Uterus (tissue), 2 donors: ENCODE data around the gene MTX3.

ENCODE experiments used
- CTCF ChIP-seq, 4 experiments: fragments of 200-600 bp in 2 of 4; fragments of 450-650 bp in 2 of 4; sonication (generic) in 2 of 4; IDR thresholded peaks; one replicate each; pipeline ENCODE4 v1.5.1; 2016 to 2019; ENCODE audit warnings: antibody characterized with exemption in 4 of 4, mild to moderate bottlenecking in 2 of 4, moderate library complexity in 1 of 4
- POLR2A ChIP-seq, 2 donors: fragments of 450-650 bp; IDR thresholded peaks; one replicate each; pipeline ENCODE4 v1.6.1; 2016; ENCODE audit warnings: antibody characterized with exemption in 2 of 2, mild to moderate bottlenecking in 1 of 2, moderate library complexity in 1 of 2

- TF ChIP-seq CTCF (IDR thresholded peaks at IDR 0.05) (no peak), POLR2A (IDR thresholded peaks at IDR 0.05) (no peak)
Measured at GRCh38 chr5:79962575-79963222, 28.4 kb downstream of the MTX3 start.
